GM21367 (cell line): ENCODE measurements around the gene MAGI2.
"Not testable (repeated sequence)": the region's sequence is repeated elsewhere in the genome, so short reads cannot be mapped to it uniquely, and the experiment has no call there.

Source experiments
- ATAC-seq: cut with Tn5 transposase; IDR thresholded peaks from one replicate; pipeline ENCODE4 v1.9.1; 2021; ENCODE audit not compliant: unreplicated experiment

MAGI2 gene

DNA sequence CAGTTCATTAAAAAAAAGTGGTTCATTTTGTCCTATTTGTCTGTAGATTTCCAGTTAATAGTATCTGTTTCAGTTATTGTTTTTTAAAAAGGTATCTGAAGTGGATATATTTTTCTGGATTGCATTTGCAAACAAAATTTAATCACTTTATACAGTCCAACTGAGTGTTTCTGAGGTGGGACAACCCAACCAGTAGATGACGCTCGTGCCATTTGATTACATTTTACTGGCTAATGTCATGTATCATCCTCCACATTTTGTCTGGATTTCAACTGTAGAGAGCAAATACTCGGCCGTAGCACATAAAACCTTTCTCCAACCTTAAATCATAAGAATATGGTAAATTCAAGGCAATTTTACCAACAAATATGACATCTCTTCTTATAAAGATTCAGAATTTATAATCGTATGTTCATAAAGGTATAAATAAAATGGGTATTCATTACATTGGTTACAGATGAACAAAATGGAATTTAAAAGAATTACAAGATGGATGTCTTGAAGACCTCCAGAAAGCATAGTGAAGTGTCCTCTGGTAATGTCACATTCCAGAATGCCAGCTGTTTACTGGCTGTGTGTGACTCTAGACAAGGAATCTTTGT, 865.9 kb downstream of the MAGI2 start:
- ATAC-seq, result no peak

DNA sequence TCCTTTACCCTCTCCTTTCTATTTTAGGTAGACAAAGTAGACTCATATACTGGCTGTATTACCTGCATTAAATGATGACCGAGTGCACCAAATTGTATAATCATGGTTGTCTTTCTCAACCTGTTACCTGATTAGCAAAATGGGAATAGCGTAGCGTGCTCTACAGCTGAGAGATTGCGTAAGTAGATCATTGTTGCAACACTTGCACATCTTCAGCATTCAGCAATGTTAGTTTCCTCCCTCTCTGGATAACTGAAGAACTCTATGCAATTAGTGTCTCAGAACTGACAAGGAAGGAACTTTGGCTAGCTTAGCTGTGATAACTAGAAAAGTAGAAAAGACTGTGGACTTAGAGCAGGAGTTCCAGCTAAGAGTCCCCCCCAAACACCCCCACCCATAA, 867.5 kb downstream of the MAGI2 start:
- ATAC-seq, result no peak

- ATAC-seq, result no peak
These were observed 874.8 kb downstream of the MAGI2 start for GRCh38 chr7:78578686-78579085.

DNA sequence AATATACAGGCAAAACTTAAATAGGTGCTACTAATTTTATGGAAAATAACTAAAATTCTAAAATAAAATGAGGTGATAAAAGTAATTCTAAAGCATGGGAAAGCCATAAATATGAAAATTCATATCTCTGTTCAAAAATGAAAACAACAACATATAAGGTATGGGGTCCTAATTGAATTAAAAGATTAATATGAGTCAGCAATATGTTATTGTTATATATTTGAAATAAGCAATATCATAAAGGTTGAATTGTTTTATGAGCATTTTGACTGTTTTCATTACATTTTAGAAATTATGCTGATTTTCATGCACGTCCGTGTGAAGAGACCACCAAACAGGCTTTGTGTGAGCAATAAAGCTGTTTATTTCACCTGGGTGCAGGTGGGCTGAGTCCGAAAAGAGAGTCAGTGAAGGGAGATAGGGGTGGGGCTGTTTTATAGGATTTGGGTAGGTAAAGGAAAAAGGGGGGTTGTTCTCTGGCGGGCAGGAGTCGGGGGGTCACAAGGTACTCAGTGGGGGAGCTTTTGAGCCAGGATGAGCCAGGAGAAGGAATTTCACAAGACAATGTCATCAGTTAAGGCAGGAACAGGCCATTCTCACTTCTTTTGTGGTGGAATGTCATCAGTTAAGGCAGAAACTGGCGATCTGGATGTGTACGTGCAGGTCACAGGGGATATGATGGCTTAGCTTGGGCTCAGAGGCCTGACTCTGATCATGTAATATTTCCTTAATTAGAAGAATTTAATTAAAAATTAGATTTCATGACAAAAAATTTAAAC, 876.1 kb downstream of the MAGI2 start:
- ATAC-seq, result not testable (repeated sequence)

GRCh38 chr7:78576236-78576635, 877.2 kb downstream of the MAGI2 start:
- ATAC-seq, result no peak

DNA sequence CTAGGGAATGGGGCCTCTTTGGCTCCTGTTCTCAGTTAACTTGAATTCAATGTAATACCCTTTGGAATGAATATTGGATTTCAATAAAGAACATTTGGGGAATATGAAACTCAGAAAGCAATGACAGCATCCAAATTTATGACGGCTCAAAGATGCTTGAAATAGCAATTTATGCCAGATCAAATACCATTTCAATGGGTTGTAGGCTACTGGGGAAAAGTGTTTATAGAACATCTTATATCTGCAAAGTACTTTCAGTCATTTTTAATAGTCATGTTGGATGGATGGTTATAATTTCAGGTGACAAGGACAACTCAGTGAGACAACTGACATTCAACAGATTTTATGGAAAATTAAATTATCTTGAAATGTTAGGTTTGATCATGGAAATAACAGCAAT, 882.2 kb downstream of the MAGI2 start:
- no peak for ATAC-seq

DNA sequence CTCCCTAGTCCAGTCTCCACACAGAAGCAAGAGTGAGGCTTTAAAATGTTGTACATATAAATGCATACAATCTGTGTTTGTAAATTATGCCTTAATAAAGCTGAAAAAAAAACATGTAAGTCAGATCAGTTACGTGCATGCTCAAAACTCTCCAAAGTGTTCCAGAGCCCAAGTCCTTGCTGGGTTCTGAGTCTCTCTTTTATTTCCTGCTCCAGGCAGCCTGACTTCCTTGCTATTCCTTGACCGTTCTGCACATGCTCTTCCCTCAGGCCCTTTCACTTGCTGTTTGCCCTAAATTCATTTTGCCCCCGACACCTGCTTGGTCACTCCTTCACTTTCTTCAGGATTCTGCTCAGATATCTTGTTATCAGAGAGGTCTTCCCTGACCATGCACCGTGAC, 884.8 kb downstream of the MAGI2 start:
- no peak for ATAC-seq

DNA sequence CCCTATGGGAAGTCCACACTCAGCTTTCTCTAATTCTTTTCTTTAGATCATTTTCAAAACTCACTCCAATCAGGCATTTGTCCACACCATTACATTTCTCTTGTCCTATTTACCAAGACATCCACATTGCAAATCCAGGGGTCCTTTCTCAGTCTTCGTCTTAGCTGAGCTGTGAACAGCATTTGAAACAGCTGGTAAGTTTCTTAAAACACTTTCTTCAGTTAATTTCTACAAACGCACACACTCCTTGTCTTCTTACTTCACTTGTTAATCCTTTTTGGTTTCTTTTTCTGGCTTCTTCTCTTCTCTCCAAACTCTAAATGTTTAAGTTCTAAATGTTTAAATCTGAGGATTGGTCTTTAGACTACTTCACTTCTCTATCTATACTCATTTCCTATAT, 885.6 kb downstream of the MAGI2 start:
- no peak for ATAC-seq

DNA sequence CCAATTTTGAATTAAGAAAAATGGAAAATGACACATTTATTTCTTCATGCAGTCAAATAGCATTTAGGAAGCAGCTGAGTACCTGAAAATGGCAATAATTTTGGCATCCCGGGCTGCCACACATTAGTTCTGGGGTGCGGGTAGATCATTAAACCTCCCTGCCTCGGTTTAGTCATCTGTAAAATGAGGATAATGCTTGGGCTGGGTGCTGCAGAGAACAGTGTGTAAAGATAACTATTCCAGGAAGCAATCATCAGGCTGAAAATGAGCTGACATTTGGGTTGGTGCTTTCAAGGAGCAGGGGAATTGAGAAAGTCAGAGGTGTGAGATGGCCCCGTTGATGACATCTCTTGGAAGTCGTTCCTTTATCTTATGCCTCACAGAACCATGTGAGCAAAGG, 887.7 kb downstream of the MAGI2 start:
- ATAC-seq, result no peak

DNA sequence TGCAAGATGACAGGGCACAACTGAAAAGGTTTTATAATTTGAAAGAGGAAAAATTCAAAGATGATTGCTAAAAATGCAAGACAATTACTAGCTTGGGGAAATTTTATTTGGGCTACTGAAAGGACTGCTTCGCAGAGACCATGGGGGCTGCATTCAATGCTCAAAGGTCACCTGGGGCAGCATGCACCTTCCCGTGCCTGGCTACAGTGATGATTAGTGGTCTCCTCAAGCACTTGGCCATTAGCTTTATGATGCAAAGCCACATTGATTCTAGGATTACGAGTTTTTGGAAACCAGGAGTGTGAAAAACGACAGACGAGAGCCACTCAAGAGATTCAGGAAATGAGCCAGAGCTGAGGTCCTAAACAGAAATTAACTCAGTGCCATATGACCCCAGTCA, 890.3 kb downstream of the MAGI2 start:
- no peak for ATAC-seq

DNA sequence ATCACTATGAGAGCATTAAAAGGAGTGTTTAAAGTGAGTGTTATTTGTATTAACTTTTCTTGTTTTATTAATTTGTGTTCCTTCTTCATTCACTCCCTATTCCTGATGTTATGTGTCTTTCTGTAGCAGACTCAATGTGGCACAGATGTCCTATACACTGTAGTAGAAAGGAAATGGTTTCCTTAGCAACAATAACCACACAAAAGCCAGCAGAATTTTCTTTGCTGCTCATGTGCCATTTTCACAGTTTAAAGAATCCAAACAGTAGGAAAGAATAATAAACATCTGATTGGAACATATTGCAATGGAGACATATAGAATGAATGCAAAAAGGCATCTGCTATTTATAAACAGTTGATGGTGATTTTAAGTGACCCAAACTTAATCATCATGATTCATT, 891.3 kb downstream of the MAGI2 start:
- ATAC-seq, result no peak

DNA sequence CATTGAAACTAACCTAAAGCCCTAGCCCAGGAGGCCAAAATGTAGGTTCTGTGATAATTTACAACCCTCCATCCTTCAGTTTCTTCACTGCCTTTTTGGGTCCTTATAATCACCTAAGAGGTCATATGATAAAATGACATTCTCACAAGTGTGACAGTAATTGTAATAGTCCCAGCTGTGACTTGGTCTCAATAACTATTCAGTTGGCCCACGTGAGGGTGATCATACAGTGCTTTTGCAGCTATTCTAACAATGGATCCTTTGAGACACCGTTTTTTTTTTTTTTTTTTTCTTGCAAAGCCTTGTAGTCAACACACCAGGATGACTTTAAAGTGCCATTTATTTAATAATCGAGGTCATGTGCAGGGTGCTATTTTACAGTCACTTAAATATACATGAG, 894.9 kb downstream of the MAGI2 start:
- ATAC-seq, result no peak

GRCh38 chr7:78543976-78544375, 909.5 kb downstream of the MAGI2 start:
- ATAC-seq, result no peak

DNA sequence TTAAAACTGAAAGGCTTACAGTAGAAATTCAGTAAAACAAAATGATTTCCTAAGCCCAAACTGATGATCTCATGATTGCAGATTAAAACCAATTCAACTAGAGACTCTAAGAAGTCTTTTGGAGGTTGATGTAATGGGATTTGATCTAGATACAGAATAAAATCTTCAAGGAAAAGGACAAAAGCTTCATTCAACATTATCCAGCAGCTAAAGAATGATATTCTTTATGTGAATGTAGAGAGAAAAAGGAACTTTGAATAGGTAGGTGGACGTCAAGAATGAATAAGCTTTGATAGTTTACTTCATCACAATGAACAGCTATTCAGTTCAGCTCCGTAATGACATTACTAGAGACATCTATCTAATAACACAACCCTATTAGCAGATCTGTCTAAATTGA, 910.5 kb downstream of the MAGI2 start:
- ATAC-seq, result no peak

GRCh38 chr7:78542541-78542940, 910.9 kb downstream of the MAGI2 start:
- no peak for ATAC-seq

DNA sequence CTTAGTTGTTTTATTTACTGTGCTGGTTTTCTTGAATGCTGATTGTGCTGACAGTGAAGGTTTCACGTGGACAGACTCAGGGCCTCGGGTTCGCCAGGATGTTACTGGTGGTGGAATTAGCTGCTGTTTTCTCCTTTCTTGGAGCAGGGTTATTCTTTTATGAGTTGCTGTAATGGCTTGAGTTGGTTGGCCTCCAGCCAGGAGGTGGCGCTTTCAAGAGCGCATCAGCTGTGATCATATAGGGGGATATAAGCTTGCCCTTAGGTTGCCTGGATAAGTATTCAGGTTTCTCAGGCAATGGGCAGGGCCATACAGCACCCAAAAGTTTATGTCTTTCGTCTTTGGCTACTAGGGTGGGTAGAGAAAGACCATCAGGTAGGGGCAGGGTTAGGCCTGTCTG, 913.6 kb downstream of the MAGI2 start:
- ATAC-seq, result no peak

DNA sequence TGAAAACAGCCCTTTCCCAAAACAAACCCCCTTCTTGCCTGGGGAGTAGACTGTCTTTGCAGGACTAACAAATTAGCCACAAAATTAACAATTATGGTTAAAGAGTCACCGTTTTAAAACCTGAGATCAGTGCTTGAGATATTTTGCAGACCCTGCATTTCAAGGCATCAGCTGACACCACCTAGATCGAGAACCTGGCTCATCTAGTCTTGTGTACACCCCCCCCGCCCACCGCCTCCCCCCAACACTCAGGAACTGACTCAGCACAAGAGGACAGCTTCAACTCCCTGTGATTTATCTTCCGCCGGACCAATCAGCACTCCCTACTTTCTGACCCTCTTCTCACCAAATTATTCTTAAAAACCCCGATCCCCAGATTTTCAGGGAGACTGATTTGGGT, 917.8 kb downstream of the MAGI2 start:
- ATAC-seq, result no peak

DNA sequence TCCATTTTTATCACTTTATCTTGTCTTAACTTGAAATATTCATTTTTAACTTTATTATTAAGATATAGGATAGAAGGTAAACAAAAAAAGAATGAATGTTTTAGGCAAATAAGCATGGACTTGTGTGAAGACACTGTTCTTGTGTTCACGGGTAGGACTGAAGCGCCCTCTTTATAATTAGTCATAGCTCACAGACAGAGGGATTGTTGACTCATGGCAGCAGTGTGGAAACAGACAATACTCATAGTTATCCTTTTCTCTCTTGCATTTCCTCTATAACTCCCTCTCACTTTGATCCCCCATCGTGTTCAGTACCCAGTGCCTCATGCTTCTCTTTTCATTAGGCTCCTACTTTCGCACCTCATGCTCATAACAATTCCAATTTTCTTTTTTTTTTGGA, 923.1 kb downstream of the MAGI2 start:
- no peak for ATAC-seq

- no peak for ATAC-seq
These were observed 924.1 kb downstream of the MAGI2 start for GRCh38 chr7:78529392-78529791.

DNA sequence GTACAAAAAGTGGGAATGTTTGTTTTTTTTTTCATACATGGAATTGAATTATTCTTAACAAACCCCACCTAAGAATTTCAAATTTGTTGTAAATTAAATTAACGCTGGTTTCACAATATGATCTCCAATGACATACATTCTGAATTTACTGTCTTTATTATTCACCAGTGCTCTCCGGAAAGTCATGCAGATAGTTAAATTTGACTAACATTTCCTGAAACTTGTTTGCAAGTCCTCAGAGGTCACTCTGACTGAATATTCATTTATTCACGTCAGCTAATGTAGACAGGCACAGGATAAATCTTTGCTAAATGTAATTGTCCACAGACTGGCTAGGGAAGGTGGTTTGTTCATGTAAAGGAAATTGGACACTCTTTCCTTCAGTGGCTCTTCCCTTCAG, 924.5 kb downstream of the MAGI2 start:
- ATAC-seq, result no peak

- no peak for ATAC-seq
These were observed 929.5 kb downstream of the MAGI2 start for GRCh38 chr7:78523930-78524329.

DNA sequence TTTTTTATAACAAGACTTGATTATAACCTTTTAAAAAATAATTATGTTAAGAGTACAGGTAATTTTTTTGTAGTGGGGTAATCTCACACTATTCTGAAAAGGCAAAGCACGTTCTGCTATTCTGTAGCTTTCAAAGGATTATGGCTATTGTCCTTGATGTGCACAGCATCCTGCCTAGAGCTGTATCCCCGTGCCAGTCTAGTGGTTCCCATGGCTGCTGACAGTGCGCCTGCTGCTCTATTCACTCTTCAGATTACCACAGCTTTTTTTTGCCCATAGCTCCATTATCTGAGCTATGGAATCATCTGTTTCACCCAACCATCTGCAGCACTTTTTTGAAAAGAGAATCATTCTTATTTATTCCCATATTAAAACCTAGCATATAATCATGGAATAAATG, 931.5 kb downstream of the MAGI2 start:
- no peak for ATAC-seq

DNA sequence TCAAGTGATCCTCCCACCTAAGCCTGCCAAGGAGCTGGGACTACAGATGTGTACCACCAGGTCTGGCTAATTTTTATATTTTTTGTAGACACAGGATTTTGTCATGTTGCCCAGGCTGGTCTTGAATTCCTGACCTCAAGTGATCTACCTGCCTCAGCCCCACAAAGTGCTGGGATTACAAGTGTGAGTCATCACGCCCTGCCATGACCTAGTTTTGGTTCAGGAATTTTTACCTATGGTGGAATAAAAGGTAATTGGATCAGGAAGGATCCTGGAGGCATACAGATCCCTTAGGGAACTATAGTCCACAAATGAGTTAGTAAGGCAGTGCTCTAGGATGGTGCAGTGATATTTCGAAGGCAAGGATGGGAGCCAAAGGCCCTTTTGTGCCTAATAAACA, 937.0 kb downstream of the MAGI2 start:
- no peak for ATAC-seq
